ENCODE data around the gene EIF3L.

The EIF3L gene

GRCh38 chr22:37896181-37896592 lies 47.0 kb downstream of the EIF3L start:
- DNase-seq: peak; percentile 94 to 98
- Histone ChIP-seq H3K79me1 (ENCODE audit: low read length) (peaks cover 59% of the 10 kb centered on the region), H2BK5ac (ENCODE audit: low read depth, low read length, poor library complexity) (peak overlapping the region; percentile 99), H4K12ac (ENCODE audit: low read depth, low read length) (peak overlapping the region; percentile 83), H4K8ac (ENCODE audit: low read depth, low read length) (peak overlapping the region; percentile 96), H3K14ac (ENCODE audit: low read length) (peak overlapping the region; percentile 98), H3K4ac (ENCODE audit: low read depth, low read length) (peak overlapping the region; percentile 93), H2BK120ac (ENCODE audit: insufficient read depth, low read length, poor library complexity) (peak overlapping the region; percentile 99), H3K9me3 (ENCODE audit: insufficient read depth, low read depth, low read length) (no peaks in the 10 kb centered on the region), H4K91ac (ENCODE audit: low read depth, low read length) (peak overlapping the region; percentile 100), H3K27me3 (ENCODE audit: insufficient read depth, low read length) (no peaks in the 10 kb centered on the region), H3K27ac (ENCODE audit: low read depth, low read length) (peak overlapping the region; percentile 100), H3K79me2 (ENCODE audit: control insufficient read depth, insufficient read depth, low read length, poor library complexity) (peaks cover 23% of the 10 kb centered on the region), H3K23ac (ENCODE audit: low read length) (no peak overlapping the region), H3K4me1 (ENCODE audit: control insufficient read depth in 1 of 2, insufficient read depth in 2 of 2, low read length in 2 of 2) (peaks cover 54 to 57% of the 10 kb centered on the region in 2 experiments), H3K36me3 (ENCODE audit: control insufficient read depth in 1 of 2, insufficient read depth in 2 of 2, low read length in 2 of 2) (peaks cover 2 to 13% of the 10 kb centered on the region in 2 experiments), H3K4me2 (ENCODE audit: low read length) (no peak overlapping the region), H2AFZ (ENCODE audit: insufficient read depth, low read length, poor library complexity) (peak overlapping the region; percentile 91), H2BK12ac (ENCODE audit: low read length) (peak overlapping the region; percentile 99), H3K4me3 (ENCODE audit: low read depth, low read length) (no peak overlapping the region), H3K9ac (ENCODE audit: low read length) (peak overlapping the region; percentile 35), H3K18ac (ENCODE audit: low read length) (peak overlapping the region; percentile 98), H2AK5ac (ENCODE audit: low read length) (peak overlapping the region; percentile 100)
- no CpG with 5 or more reads among the region's 5 CpGs for WGBS (ENCODE audit: extremely low coverage, insufficient coverage, insufficient read length)

- Histone ChIP-seq H3K9ac (ENCODE audit: low read length) (no peak overlapping the region), H3K4me1 (ENCODE audit: control insufficient read depth in 1 of 2, insufficient read depth in 2 of 2, low read length in 2 of 2) (peaks cover 54% of the 10 kb centered on the region in 2 experiments), H3K4me3 (ENCODE audit: low read depth, low read length) (no peak overlapping the region), H3K27ac (ENCODE audit: low read depth, low read length) (peak overlapping the region; percentile 100), H3K79me2 (ENCODE audit: control insufficient read depth, insufficient read depth, low read length, poor library complexity) (peaks cover 23% of the 10 kb centered on the region), H3K18ac (ENCODE audit: low read length) (peak overlapping the region; percentile 90), H2AK5ac (ENCODE audit: low read length) (peak overlapping the region; percentile 89), H2BK5ac (ENCODE audit: low read depth, low read length, poor library complexity) (peak overlapping the region; percentile 99), H3K4ac (ENCODE audit: low read depth, low read length) (peak overlapping the region; percentile 93), H3K36me3 (ENCODE audit: control insufficient read depth in 1 of 2, insufficient read depth in 2 of 2, low read length in 2 of 2) (peaks cover 2 to 8% of the 10 kb centered on the region in 2 experiments), H4K12ac (ENCODE audit: low read depth, low read length) (peak overlapping the region; percentile 80), H3K79me1 (ENCODE audit: low read length) (peaks cover 55% of the 10 kb centered on the region), H4K8ac (ENCODE audit: low read depth, low read length) (peak overlapping the region; percentile 96), H4K91ac (ENCODE audit: low read depth, low read length) (peak overlapping the region; percentile 100), H3K4me2 (ENCODE audit: low read length) (no peak overlapping the region), H3K23ac (ENCODE audit: low read length) (no peak overlapping the region), H3K14ac (ENCODE audit: low read length) (peak overlapping the region; percentile 98), H3K9me3 (ENCODE audit: insufficient read depth, low read depth, low read length) (no peaks in the 10 kb centered on the region), H2AFZ (ENCODE audit: insufficient read depth, low read length, poor library complexity) (peak overlapping the region; percentile 43), H2BK120ac (ENCODE audit: insufficient read depth, low read length, poor library complexity) (peak overlapping the region; percentile 99), H3K27me3 (ENCODE audit: insufficient read depth, low read length) (no peaks in the 10 kb centered on the region), H2BK12ac (ENCODE audit: low read length) (peak overlapping the region; percentile 99)
- no CpG with 5 or more reads among the region's 3 CpGs for whole genome bisulfite sequencing (ENCODE audit: extremely low coverage, insufficient coverage, insufficient read length)
- DNase-seq: no peak
These were observed 47.7 kb downstream of the EIF3L start for GRCh38 chr22:37896939-37897338.

- peak overlapping the region; percentile 88 for H3K18ac ChIP-seq (ENCODE audit: low read length)
- peak overlapping the region; percentile 79 for H2BK120ac ChIP-seq (ENCODE audit: insufficient read depth, low read length, poor library complexity)
- H3K4me2 ChIP-seq (ENCODE audit: low read length): no peak overlapping the region
- peaks cover 53 to 54% of the 10 kb centered on the region in 2 experiments for H3K4me1 ChIP-seq (ENCODE audit: control insufficient read depth in 1 of 2, insufficient read depth in 2 of 2, low read length in 2 of 2)
- WGBS (ENCODE audit: extremely low coverage, insufficient coverage, insufficient read length): no CpG with 5 or more reads among the region's 2 CpGs
- peaks cover 23% of the 10 kb centered on the region for H3K79me2 ChIP-seq (ENCODE audit: control insufficient read depth, insufficient read depth, low read length, poor library complexity)
- H4K8ac ChIP-seq (ENCODE audit: low read depth, low read length): peak overlapping the region; percentile 33
- H3K4ac ChIP-seq (ENCODE audit: low read depth, low read length): peak overlapping the region; percentile 96
- H2BK12ac ChIP-seq (ENCODE audit: low read length): peak overlapping the region; percentile 98
- H3K4me3 ChIP-seq (ENCODE audit: low read depth, low read length): no peak overlapping the region
- no peak overlapping the region for H3K23ac ChIP-seq (ENCODE audit: low read length)
- H2AFZ ChIP-seq (ENCODE audit: insufficient read depth, low read length, poor library complexity): no peak overlapping the region
- H4K12ac ChIP-seq (ENCODE audit: low read depth, low read length): no peak overlapping the region
- peak; percentile 65 to 81 for DNase-seq
- no peaks in the 10 kb centered on the region for H3K9me3 ChIP-seq (ENCODE audit: insufficient read depth, low read depth, low read length)
- no peaks in the 10 kb centered on the region for H3K27me3 ChIP-seq (ENCODE audit: insufficient read depth, low read length)
- H3K36me3 ChIP-seq (ENCODE audit: control insufficient read depth in 1 of 2, insufficient read depth in 2 of 2, low read length in 2 of 2): peaks cover 0 to 2% of the 10 kb centered on the region in 2 experiments
- H3K14ac ChIP-seq (ENCODE audit: low read length): peak overlapping the region; percentile 21
- peak overlapping the region; percentile 84 for H2BK5ac ChIP-seq (ENCODE audit: low read depth, low read length, poor library complexity)
- peak overlapping the region; percentile 96 for H4K91ac ChIP-seq (ENCODE audit: low read depth, low read length)
- H3K9ac ChIP-seq (ENCODE audit: low read length): no peak overlapping the region
- peak overlapping the region; percentile 99 for H2AK5ac ChIP-seq (ENCODE audit: low read length)
- peak overlapping the region; percentile 100 for H3K27ac ChIP-seq (ENCODE audit: low read depth, low read length)
- peaks cover 50% of the 10 kb centered on the region for H3K79me1 ChIP-seq (ENCODE audit: low read length)
These were observed 48.6 kb downstream of the EIF3L start for GRCh38 chr22:37897807-37898206.

- Histone ChIP-seq H2BK120ac (ENCODE audit: insufficient read depth, low read length, poor library complexity) (peak overlapping the region; percentile 79), H3K23ac (ENCODE audit: low read length) (no peak overlapping the region), H3K9me3 (ENCODE audit: insufficient read depth, low read depth, low read length) (no peaks in the 10 kb centered on the region), H2AK5ac (ENCODE audit: low read length) (peak overlapping the region; percentile 99), H3K36me3 (ENCODE audit: control insufficient read depth in 1 of 2, insufficient read depth in 2 of 2, low read length in 2 of 2) (no peaks in the 10 kb centered on the region), H3K4ac (ENCODE audit: low read depth, low read length) (peak overlapping the region; percentile 96), H3K4me1 (ENCODE audit: control insufficient read depth in 1 of 2, insufficient read depth in 2 of 2, low read length in 2 of 2) (peaks cover 46 to 49% of the 10 kb centered on the region in 2 experiments), H4K8ac (ENCODE audit: low read depth, low read length) (peak overlapping the region; percentile 66), H2AFZ (ENCODE audit: insufficient read depth, low read length, poor library complexity) (peak overlapping the region; percentile 38), H2BK12ac (ENCODE audit: low read length) (peak overlapping the region; percentile 98), H3K79me1 (ENCODE audit: low read length) (peaks cover 45% of the 10 kb centered on the region), H4K91ac (ENCODE audit: low read depth, low read length) (peak overlapping the region; percentile 96), H3K27ac (ENCODE audit: low read depth, low read length) (peak overlapping the region; percentile 100), H2BK5ac (ENCODE audit: low read depth, low read length, poor library complexity) (peak overlapping the region; percentile 84), H3K9ac (ENCODE audit: low read length) (no peak overlapping the region), H3K79me2 (ENCODE audit: control insufficient read depth, insufficient read depth, low read length, poor library complexity) (peaks cover 23% of the 10 kb centered on the region), H3K4me2 (ENCODE audit: low read length) (no peak overlapping the region), H3K18ac (ENCODE audit: low read length) (peak overlapping the region; percentile 88), H4K12ac (ENCODE audit: low read depth, low read length) (peak overlapping the region; percentile 45), H3K27me3 (ENCODE audit: insufficient read depth, low read length) (no peaks in the 10 kb centered on the region), H3K14ac (ENCODE audit: low read length) (peak overlapping the region; percentile 58), H3K4me3 (ENCODE audit: low read depth, low read length) (no peak overlapping the region)
- peak; percentile 74 to 78 for DNase-seq
- no CpG with 5 or more reads among the region's 9 CpGs for WGBS (ENCODE audit: extremely low coverage, insufficient coverage, insufficient read length)
These were observed 49.4 kb downstream of the EIF3L start for GRCh38 chr22:37898441-37899181.

Measured in trophoblast cell (in vitro differentiated cells and primary cell).